PFSK-1 (cell line): ENCODE results near the gene SLC38A9.

Source experiments
- FOXP2 ChIP-seq: optimal IDR thresholded peaks from 2 replicates; pipeline ENCODE3; 2011; ENCODE audit warnings: borderline replicate concordance, control low read depth, inconsistent platforms; ENCODE audit not compliant: insufficient read depth; ENCODE audit errors: extremely low read length, extremely low read depth
- POLR2AphosphoS5 ChIP-seq: IDR thresholded peaks from 2 replicates; pipeline ENCODE4 v1.6.1; 2012; ENCODE audit warnings: low read depth, mild to moderate bottlenecking, control low read depth, low read length, moderate library complexity
- SIN3A ChIP-seq: IDR thresholded peaks from 2 replicates; pipeline ENCODE4 v1.6.1; 2012; ENCODE audit warnings: mild to moderate bottlenecking, low read length, moderate library complexity, borderline replicate concordance; ENCODE audit not compliant: insufficient read depth
- TAF1 ChIP-seq: IDR thresholded peaks from 2 replicates; pipeline ENCODE4 v1.6.1; 2012; ENCODE audit warnings: low read length, control low read depth, borderline replicate concordance; ENCODE audit not compliant: insufficient read depth
- TF ChIP-seq, protein P1 (sequence below), 2 experiments: IDR thresholded peaks; 2 replicates each; pipeline versions ENCODE4 v1.6.1 to v1.8.0; 2011 to 2012; ENCODE audit warnings: low read depth in 2 of 2, low read length in 2 of 2, control low read depth in 1 of 2, inconsistent platforms in 1 of 2, mild to moderate bottlenecking in 1 of 2, moderate library complexity in 1 of 2; ENCODE audit not compliant: insufficient read depth in 1 of 2

SLC38A9 gene

DNA sequence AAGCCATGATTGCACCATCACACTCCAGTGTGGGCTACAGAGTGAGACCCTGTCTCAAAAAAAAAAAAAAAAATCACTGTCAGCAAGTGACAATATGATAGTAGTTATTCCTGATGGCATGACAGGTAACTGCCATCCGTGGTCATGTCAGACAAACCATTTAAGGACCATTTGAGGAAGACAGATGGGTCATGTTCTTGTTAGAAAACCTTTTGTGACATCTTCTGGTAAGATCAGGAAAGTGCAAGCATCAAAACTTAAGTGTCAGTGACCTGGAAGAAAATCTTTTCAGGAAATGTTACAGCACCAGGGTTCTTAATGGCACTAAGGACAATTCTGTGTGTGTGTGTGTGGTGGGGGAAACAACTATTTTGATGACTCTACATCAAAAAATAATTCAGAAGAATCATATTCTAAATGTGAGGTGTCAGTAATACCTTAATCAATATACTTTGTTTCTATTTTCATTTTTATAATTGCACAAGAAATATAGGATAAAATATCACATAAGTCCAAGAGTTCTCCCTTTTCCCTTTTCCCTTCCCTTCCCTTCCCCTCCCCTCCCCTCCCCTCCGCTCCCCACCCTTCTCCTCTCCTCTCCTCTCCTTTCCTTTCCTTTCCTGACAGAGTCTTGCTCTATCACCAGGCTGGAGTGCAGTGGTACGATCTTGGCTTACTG lies 17.8 kb downstream of the SLC38A9 start:
- TF ChIP-seq TAF1 (no peak), FOXP2 (no peak), SIN3A (no peak), POLR2AphosphoS5 (no peak)
- TF ChIP-seq, protein P1, sequence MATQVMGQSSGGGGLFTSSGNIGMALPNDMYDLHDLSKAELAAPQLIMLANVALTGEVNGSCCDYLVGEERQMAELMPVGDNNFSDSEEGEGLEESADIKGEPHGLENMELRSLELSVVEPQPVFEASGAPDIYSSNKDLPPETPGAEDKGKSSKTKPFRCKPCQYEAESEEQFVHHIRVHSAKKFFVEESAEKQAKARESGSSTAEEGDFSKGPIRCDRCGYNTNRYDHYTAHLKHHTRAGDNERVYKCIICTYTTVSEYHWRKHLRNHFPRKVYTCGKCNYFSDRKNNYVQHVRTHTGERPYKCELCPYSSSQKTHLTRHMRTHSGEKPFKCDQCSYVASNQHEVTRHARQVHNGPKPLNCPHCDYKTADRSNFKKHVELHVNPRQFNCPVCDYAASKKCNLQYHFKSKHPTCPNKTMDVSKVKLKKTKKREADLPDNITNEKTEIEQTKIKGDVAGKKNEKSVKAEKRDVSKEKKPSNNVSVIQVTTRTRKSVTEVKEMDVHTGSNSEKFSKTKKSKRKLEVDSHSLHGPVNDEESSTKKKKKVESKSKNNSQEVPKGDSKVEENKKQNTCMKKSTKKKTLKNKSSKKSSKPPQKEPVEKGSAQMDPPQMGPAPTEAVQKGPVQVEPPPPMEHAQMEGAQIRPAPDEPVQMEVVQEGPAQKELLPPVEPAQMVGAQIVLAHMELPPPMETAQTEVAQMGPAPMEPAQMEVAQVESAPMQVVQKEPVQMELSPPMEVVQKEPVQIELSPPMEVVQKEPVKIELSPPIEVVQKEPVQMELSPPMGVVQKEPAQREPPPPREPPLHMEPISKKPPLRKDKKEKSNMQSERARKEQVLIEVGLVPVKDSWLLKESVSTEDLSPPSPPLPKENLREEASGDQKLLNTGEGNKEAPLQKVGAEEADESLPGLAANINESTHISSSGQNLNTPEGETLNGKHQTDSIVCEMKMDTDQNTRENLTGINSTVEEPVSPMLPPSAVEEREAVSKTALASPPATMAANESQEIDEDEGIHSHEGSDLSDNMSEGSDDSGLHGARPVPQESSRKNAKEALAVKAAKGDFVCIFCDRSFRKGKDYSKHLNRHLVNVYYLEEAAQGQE (IDR thresholded peaks at IDR 0.05; ENCODE audit: insufficient read depth in 1 of 2, low read depth in 2 of 2, low read length in 2 of 2), result no peak

DNA sequence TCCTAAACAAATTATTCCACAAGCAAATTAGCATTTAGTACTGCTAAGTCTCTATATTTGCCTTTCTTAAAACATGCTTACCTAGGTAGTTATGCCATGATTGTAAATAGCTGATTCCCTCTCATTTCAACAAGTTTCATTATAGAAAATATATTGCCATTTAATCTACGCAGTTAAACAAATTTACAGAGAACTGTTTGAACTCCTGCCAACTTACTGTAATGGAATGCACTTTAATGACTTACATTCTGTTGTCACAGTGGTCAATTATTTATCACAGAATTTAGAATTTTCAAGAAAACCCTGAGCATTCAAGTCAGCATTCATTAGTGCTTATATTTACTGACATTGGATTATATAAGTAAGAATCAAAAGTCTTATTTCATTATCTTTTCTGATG lies 19.6 kb downstream of the SLC38A9 start:
- TF ChIP-seq, protein P1 (IDR thresholded peaks at IDR 0.05; ENCODE audit: insufficient read depth in 1 of 2, low read depth in 2 of 2, low read length in 2 of 2), result no peak
- TF ChIP-seq SIN3A (no peak), POLR2AphosphoS5 (no peak), TAF1 (no peak), FOXP2 (no peak)

DNA sequence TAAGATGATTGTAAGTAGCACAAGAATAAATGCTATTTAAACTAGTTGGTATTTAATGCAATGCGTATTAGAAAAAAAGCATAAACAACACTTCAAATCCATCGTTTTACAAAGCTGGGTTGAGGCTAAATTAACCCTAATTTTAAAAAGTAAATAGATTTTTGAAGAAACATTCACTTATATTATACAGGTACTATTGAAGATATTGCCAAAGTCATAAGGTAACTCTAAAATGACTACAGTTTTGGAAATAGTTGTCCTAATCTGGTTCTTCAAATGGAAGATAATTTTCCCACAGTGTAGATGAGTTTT lies 20.1 kb downstream of the SLC38A9 start:
- TF ChIP-seq SIN3A (no peak), POLR2AphosphoS5 (no peak), FOXP2 (no peak), TAF1 (no peak)
- TF ChIP-seq, protein P1 (IDR thresholded peaks at IDR 0.05; ENCODE audit: insufficient read depth in 1 of 2, low read depth in 2 of 2, low read length in 2 of 2), result no peak

DNA sequence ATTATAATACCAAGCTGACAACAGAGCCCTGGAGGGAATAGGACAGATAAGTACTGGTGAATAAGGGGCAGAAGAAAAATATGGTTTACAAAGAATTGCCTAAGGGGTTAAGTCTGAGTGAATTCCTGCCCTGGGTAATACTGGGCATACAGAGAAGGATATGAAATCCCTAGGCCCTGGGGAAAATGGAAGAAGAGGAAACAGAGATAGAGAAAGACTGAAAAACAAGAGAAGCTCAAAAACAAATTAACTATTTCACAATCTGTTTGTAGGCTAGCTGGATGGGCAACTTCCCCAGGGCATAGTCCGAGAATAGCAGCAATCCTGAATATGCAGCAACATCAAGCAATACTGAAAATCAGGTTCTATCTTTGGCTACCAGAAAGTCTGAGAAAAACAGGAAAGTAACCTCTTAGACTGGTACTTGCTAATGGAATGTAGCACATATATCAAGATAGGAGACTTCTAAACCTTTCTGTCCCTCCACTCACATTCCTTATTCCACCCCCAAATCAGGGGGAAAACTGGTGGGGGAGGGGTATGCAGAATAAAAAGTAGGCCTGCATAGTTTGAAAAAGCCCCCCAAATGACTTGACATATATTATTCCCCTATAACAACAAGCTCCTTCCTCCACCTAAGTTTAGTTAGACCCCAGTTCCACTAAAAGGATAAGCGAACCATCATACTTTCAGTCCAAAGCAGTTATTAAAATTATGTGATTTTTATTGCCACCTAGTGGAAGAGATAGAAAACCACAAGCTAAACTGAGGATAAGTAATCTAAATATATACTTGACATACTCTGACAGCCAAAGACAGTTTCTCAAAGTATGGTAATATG lies 20.6 kb downstream of the SLC38A9 start:
- no peak for TF ChIP-seq SIN3A
- TF ChIP-seq, protein P1 (IDR thresholded peaks at IDR 0.05; ENCODE audit: insufficient read depth in 1 of 2, low read depth in 2 of 2, low read length in 2 of 2), result no peak
- TF ChIP-seq TAF1, result no peak
- TF ChIP-seq FOXP2, result no peak
- no peak for TF ChIP-seq POLR2AphosphoS5

DNA sequence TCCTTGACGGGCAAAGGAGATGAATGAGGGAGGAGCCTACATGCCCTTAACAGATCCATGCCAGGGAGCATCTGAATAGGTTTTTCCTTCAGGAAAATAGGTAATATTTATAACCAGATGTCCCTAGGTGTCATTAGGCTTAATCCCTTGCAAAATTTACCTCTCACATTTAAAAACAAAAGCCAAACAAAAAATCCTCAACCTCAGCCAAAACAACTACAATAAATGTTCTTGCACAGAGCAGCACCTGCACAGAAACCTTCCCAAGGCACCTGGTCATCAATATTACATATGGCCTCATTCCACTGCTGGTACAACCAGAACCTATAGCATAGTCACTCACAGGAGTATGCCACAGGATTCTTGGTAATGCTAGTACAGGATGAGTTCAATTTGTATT lies 30.1 kb downstream of the SLC38A9 start:
- TF ChIP-seq POLR2AphosphoS5, result no peak
